ENCODE results near the gene GGNBP2.

GRCh38 chr17:36527621-36528250 lies 17.0 kb upstream of the GGNBP2 start:
- TF ChIP-seq, protein P1, sequence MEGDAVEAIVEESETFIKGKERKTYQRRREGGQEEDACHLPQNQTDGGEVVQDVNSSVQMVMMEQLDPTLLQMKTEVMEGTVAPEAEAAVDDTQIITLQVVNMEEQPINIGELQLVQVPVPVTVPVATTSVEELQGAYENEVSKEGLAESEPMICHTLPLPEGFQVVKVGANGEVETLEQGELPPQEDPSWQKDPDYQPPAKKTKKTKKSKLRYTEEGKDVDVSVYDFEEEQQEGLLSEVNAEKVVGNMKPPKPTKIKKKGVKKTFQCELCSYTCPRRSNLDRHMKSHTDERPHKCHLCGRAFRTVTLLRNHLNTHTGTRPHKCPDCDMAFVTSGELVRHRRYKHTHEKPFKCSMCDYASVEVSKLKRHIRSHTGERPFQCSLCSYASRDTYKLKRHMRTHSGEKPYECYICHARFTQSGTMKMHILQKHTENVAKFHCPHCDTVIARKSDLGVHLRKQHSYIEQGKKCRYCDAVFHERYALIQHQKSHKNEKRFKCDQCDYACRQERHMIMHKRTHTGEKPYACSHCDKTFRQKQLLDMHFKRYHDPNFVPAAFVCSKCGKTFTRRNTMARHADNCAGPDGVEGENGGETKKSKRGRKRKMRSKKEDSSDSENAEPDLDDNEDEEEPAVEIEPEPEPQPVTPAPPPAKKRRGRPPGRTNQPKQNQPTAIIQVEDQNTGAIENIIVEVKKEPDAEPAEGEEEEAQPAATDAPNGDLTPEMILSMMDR (IDR thresholded peaks at IDR 0.05), result no peak
- TF ChIP-seq POLR2AphosphoS5 (IDR thresholded peaks at IDR 0.05), result no peak
